Vagina (tissue), 2 donors: ENCODE data around the gene YWHAG.

ENCODE experiments used
- POLR2A ChIP-seq, 2 donors: fragments of 450-650 bp; IDR thresholded peaks; one replicate each; pipeline ENCODE4 v1.6.1; 2017; ENCODE audit warnings: antibody characterized with exemption in 2 of 2, mild to moderate bottlenecking in 2 of 2, moderate library complexity in 2 of 2
- TF ChIP-seq, protein P1 (sequence below), 3 experiments: fragments of 450-650 bp in 2 of 3; fragments of 200-600 bp in 1 of 3; sonication (generic) in 1 of 3; IDR thresholded peaks; one replicate each; pipeline ENCODE4 v1.5.1; 2017 to 2019; ENCODE audit warnings: antibody characterized with exemption in 3 of 3, mild to moderate bottlenecking in 2 of 3, moderate library complexity in 2 of 3

DNA sequence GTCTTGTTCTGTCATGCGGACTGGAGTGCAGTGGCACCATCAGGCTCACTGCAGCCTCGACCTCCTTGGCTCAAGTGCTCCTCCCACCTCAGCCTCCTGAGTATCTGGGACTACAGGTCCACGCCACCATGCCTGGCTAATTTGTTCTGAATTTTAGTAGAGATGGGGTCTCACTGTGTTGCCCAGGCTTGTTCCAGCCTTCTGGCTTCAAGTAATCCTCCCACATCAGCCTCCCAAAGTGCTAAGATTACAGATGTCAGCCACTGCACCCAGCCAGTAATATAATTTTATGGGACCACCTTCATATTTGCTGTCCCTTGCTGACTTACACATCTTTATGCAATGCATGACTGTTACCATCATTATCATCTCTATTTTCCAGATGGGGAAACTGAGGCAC is 57.8 kb downstream of the YWHAG start:
- TF ChIP-seq, protein P1, sequence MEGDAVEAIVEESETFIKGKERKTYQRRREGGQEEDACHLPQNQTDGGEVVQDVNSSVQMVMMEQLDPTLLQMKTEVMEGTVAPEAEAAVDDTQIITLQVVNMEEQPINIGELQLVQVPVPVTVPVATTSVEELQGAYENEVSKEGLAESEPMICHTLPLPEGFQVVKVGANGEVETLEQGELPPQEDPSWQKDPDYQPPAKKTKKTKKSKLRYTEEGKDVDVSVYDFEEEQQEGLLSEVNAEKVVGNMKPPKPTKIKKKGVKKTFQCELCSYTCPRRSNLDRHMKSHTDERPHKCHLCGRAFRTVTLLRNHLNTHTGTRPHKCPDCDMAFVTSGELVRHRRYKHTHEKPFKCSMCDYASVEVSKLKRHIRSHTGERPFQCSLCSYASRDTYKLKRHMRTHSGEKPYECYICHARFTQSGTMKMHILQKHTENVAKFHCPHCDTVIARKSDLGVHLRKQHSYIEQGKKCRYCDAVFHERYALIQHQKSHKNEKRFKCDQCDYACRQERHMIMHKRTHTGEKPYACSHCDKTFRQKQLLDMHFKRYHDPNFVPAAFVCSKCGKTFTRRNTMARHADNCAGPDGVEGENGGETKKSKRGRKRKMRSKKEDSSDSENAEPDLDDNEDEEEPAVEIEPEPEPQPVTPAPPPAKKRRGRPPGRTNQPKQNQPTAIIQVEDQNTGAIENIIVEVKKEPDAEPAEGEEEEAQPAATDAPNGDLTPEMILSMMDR (IDR thresholded peaks at IDR 0.05) = no peak
- no peak for TF ChIP-seq POLR2A (IDR thresholded peaks at IDR 0.05)
